Measurements from ENCODE around the gene COPZ2. TPM values are rescaled to one million over a fixed set of nuclear protein-coding genes. Genes with fewer than 3 reads are reported as not detected.

COPZ2 gene
- total RNA-seq, 1 experiment from 2014 or later: not detected

DNA sequence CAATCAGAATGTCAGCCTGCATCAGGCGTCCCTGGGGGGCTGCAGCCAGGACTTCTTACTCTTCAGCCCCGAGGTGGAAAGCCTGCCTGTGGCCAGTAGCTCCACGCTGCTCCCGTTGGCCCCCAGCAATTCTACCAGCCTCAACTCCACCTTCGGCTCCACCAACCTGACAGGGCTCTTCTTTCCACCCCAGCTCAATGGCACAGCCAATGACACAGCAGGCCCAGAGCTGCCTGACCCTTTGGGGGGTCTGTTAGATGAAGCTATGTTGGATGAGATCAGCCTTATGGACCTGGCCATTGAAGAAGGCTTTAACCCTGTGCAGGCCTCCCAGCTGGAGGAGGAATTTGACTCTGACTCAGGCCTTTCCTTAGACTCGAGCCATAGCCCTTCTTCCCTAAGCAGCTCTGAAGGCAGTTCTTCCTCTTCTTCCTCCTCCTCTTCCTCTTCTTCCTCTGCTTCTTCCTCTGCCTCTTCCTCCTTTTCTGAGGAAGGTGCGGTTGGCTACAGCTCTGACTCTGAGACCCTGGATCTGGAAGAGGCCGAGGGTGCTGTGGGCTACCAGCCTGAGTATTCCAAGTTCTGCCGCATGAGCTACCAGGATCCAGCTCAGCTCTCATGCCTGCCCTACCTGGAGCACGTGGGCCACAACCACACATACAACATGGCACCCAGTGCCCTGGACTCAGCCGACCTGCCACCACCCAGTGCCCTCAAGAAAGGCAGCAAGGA lies 21.0 kb upstream of the COPZ2 start:
- no peak for DNase-seq (ENCODE audit: low read depth)
- in situ Hi-C loops (cut with HindIII; ENCODE audit: low pct_unique_long_range_greater_than_20kb, low sequenced_read_pairs): no loop called here

DNA sequence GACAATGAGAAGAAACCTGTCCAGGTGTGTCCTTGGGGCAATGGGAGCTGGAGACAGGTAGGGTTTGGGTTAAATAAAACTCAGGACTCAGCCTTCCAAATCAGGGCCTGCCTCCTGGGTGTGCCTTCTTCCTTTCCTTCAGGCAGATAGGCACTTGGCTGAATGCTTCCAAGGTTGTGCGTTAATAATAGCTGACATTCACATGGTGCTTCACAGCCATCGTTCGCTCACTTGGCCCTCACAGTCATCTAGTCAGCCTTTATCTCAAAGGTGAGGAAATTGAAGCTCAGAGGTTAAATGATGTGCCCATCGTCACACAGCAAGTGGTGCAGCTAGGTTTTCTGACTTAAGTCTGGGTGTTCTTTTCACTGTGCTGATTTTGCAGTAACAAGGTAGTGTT lies 20.0 kb upstream of the COPZ2 start:
- DNase-seq (ENCODE audit: low read depth): no peak
- in situ Hi-C loops (cut with HindIII; ENCODE audit: low pct_unique_long_range_greater_than_20kb, low sequenced_read_pairs): no loop called here

DNA sequence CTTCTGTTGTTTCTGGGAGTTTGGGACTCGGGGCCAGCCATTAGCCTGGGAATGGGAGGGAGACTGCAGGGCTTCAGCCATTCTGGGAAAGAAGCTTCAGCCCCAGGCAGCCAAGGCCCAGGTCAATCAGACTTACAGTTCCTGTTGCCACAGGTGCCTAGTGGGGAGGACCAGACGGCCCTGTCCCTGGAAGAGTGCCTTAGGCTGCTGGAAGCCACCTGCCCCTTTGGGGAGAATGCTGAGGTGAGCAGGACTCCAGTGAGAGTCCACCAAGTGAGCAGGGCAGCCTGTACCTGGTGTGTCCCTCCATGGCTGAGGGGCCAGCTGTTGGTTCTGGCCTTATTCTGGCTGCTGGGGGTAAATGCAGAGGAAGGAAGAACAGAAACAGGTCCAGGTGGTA lies 19.3 kb upstream of the COPZ2 start:
- no peak for DNase-seq (ENCODE audit: low read depth)
- in situ Hi-C loops (cut with HindIII; ENCODE audit: low pct_unique_long_range_greater_than_20kb, low sequenced_read_pairs): no loop called here

DNA sequence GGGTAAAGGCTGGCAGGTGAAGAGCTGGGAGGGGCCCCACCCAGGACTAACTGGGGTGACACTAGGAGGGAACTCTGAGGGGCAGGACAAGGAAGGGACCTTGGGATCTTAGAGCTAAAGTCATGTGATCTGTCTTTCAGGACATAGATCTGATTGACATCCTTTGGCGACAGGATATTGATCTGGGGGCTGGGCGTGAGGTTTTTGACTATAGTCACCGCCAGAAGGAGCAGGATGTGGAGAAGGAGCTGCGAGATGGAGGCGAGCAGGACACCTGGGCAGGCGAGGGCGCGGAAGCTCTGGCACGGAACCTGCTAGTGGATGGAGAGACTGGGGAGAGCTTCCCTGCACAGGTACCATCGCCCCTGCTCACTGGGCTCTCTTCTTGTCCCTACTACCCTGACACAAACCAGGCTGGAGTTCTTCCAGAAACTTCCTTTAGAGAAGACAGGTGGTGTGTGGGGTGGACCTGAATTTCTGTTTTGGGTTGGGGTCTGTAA lies 18.7 kb upstream of the COPZ2 start:
- in situ Hi-C loops (cut with HindIII; ENCODE audit: low pct_unique_long_range_greater_than_20kb, low sequenced_read_pairs): no loop called here
- DNase-seq (ENCODE audit: low read depth): no peak

DNA sequence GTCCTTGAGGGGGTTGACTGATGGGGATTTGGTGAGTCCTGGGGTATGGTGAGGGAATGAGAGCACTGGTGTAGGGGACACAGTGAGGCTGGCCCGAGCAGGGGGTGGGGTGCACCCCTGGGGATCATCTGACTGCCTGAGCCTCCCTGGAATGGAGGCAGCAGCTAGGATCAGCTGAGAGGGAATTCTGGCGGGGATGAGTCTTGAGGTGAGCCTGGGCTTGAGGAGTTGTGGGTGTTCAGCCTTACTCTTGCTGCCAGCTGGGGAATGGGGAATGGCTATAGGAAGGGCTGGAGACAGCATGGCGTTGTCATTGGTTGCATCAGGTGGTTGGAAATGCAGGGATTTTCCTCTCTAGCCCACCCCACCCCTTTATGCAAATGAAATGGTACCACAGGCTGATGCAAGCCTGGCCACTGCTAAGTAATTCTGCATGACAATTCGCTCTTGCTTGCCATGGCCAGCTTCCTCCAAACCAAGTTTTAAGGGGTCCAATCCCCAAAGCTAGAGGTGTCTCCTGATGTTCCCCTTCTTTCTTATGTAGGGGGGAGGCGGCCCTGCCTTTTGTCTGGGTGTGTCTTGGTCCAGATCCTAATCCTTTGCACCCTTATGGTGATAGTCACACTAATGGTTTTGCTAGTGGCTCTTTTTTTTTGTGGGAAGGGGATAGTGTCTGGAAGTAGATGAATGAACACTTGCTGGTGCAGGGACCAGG lies 18.1 kb upstream of the COPZ2 start:
- DNase-seq (ENCODE audit: low read depth): peak; percentile 80
- in situ Hi-C loops (cut with HindIII; ENCODE audit: low pct_unique_long_range_greater_than_20kb, low sequenced_read_pairs): no loop called here

DNA sequence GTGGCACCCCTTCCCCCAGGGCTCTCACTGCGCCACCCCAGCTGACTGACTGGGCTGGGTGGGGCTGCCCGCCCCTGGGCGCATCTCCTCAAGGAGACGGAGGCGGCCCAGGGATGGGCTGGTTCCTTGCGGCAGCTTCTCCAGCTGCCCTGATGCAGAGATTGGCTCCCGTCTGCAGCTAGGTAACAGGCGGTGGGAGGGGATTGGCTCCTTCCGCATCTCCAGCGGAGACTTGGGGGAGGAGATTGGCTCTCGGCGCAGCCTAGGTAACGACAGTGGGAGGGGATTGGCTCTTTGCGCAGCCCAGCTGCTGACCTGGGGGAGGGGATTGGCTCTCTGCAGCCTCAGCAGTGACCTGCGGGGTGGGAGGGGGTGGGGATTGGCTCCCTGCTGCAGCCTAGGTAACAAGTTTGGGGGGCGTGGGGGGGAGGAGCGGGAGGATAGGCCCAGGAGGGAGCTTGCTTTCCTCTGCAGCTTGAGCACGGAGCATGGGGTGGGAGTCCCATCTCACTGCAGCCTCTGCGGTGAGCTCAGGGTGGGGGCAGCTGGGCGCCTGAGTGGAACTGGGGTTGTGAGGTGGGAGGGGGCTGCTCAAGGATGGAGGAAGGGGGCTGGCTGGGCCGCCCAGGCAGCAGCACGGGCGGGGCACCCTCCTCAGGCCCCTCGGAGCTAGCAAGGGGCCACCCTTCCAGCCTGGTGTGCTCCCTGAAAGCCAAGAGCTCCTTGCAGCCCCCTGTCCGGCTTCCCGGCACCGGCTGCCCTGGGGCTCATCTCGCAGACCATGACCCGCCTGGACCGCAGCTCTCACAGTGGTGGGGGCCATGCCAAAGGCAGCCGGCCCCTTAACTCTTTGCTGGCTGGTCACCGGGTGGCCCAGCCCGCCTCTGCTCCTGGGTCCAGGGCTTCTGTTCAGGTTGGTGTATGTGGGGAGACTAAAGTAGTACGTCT lies 16.9 kb upstream of the COPZ2 start:
- in situ Hi-C loops (cut with HindIII; ENCODE audit: low pct_unique_long_range_greater_than_20kb, low sequenced_read_pairs): no loop called here

DNA sequence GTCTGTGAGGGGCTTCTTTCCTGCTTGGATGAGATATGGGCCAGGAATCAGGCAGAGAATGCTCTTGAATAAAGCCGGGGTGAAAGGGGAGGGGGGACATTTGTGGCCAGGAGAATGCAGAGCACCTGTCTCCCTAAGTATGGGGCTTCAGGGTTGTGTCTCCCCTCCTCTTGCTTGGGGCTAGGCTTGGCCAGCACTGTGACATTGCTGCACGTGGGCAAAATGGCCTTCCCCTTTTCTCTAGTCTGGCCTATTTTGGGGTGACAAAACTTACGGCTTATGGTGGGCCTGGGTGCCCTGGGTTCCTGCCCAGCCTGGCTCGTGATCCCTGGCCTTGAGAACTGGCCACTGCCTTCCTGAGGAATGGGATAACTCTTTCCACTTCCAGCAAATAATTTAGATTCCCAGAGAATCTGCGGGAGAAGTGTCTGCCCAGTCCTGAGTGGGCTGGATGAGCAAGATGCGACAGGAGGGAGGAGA lies 16.2 kb upstream of the COPZ2 start:
- in situ Hi-C loops (cut with HindIII; ENCODE audit: low pct_unique_long_range_greater_than_20kb, low sequenced_read_pairs): no loop called here
- DNase-seq (ENCODE audit: low read depth): no peak

More for the DNA sequence above, 16.9 kb upstream of the COPZ2 start:
- peak; percentile 96 for DNase-seq (ENCODE audit: low read depth)

DNA sequence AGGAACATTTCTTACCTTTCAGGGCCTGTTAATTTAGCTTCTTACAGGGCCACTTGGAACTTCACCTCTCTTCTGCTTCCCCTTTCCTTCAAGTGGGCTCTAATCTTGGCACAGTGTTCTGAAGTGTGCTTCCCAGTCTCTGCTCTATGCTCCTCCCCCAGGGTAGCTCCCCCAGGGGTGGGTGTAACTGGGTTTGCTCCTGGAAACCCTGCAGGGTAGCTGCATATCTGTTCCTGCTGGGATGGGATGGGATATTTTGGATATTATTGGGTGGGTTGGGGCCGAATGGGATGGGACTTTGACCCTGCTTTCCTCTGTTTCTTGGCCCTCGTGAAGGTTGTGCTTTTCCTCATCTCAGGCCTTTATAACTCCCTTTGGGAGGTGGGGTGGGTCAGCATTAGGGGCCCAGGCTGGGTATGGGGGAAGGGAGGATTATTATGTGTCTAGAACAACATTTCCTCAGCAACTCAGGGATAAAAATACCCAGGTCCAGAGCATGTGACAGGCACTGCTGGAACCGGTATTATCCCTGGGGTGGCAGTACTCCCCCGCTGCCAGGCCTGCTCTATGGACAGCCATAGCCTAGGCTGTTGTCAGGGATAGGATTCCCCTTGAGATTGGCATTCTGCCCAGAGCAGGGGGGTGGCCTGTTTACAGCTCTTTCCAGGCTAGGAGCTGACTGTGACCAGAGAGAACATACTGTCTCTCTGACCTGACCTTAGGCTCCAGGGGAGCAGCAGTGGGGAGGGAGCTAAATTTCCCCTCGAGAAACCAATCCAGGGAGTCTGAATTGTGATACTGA lies 15.6 kb upstream of the COPZ2 start:
- in situ Hi-C loops (cut with HindIII; ENCODE audit: low pct_unique_long_range_greater_than_20kb, low sequenced_read_pairs): no loop called here
- peak; percentile 28 for DNase-seq (ENCODE audit: low read depth)

DNA sequence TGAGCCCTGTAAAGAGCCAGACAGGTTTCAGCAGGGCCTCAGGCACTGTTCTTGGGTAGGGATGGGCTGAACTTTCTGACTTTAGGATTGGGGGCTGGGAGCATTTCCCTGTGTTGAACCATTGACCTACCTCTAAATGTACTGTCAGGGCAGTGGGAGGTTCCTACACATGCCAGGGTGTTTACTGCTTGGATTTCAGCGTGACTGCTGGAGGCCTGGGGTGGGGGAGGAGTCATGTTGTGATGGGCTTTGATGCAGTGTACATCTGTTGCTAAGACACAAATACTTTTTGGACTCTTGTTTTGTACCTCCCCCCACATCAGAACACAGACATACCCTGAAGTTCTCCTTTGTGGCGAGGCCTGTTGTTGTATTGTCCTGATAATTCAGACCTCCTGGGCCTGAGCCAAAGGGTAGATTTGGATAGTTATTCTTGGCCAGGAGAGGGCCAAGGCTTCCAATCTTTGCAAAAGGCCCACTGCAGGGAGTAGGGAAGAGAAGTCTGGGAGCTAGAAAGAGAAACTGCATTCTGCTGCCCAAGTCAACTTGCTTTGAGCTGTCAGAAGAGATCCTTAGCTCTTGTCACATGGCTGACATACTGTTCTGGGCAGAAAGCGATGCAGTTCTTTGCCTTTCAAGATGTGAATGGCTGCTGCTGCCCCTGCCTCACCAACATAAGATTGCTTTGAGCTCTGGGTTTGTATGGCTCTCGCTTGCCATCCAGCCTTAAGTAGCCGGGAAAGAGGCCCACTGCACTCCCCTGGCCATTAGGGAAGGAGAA lies 14.3 kb upstream of the COPZ2 start:
- in situ Hi-C loops (cut with HindIII; ENCODE audit: low pct_unique_long_range_greater_than_20kb, low sequenced_read_pairs): no loop called here
- peak; percentile 30 for DNase-seq (ENCODE audit: low read depth)

DNA sequence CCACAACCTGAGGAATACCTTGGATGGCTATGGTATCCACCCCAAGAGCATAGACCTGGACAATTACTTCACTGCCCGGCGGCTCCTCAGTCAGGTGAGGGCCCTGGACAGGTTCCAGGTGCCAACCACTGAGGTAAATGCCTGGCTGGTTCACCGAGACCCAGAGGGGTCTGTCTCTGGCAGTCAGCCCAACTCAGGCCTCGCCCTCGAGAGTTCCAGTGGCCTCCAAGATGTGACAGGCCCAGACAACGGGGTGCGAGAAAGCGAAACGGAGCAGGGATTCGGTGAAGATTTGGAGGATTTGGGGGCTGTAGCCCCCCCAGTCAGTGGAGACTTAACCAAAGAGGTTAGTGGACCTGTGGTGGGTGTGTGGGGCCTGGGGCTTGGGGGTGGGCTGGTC lies 13.7 kb upstream of the COPZ2 start:
- in situ Hi-C loops (cut with HindIII; ENCODE audit: low pct_unique_long_range_greater_than_20kb, low sequenced_read_pairs): no loop called here

DNA sequence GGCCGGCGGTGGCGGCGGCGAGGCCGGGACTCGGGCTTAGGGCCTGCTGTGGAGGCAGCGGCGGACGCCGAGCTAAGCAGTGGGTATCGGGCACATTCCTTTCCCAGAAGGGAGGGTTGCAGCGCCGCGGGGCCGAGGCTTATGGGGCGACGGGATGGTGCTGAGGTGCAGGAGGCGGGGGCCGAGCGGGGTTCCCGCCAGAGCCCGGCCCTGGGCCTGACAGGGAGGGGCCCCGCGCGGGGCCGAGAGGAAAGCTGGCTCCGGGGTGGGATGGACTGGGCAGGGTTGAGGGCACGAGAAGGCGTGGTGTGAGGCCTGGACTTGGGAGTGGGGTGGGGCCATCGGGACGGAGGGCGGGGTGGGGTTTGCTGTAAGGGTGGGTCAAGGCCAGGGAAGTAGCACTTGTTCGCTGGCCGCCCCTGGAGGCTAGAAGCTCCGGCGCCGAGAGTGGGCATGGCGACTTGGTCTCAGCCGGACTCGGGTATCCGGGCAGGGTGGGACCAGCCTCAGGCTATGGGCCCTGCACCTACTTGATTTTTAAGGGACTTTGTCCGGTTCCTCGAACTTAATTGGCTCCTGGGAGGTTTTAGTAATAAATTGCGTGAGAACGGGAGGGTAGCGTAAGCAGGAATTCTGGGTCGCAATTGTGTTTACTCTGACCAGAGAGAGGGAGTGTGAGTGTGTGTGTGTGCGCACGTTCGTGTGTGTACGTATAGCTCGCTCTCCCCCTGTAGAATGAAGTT lies 11.0 kb upstream of the COPZ2 start:
- DNase-seq (ENCODE audit: low read depth): peak; percentile 93
- in situ Hi-C loops (cut with HindIII; ENCODE audit: low pct_unique_long_range_greater_than_20kb, low sequenced_read_pairs): no loop called here

More for the DNA sequence above, 13.7 kb upstream of the COPZ2 start:
- no peak for DNase-seq (ENCODE audit: low read depth)

DNA sequence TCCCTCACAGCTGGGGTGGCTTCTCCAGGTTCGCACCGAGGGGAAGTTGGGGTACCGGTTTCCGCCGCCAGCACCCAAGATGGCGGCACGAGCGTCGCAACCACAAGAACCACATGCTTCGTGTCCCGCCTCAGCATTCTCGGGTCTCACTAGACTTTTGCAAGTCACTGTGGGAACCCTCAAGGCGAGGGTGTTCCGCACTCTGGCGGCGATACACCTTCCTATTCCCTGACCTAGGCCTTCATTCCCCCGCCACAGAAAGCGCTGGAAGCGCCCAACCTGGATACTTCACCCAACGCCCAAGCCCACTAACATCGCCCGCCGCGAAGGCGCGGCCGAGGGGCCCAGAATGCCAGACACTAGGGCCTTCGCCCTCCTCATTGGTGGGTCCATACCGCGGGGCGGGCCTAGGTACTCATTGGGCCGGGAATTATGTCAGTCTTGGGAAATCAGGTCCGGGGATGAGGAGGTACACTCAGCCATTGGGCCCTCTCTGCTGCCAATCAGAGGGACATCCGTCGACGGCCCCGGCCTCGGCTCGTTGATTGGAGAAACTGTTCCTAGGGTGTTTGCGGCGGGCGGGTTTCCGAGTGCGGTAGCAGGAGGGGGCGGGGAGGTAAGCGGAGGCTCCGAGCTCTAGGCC lies 10.3 kb upstream of the COPZ2 start, which contains the start of gene NFE2L1:
TSS of gene NFE2L1 (plus strand) at position 619 of the 643 bp plus-strand sequence. CDS start 2,760 bp downstream, outside the sequence.
- peak; percentile 99 for DNase-seq (ENCODE audit: low read depth)
- in situ Hi-C loops (cut with HindIII; ENCODE audit: low pct_unique_long_range_greater_than_20kb, low sequenced_read_pairs): no loop called here

DNA sequence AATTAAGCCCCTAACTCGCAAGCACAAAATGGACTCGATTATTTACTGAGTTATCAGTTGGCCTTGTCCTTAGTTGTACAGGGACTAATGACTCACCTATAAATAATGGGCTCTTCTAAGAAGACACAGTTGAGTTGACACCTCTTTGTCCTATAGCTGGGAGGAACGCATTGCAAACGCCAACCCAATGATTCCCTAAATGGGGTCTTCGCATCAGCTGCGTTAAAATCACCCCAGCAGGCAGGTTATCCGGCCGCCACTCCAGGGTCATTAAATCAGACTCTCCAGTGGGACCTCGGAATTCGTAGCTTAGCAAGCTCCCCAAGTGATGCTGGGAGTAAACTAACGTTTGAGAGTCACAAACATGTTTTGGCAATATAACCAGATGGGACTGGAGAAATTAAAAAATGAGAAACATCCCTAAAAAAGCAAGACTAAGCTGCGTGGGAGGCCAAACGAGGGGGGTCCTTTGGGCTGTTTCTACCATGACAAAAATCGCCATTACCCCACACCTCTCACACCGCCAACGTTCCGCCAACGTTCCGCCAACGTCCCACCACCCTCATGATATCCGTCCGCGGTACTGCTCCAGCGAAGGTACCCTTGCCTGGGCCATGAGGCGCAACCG lies 9.6 kb upstream of the COPZ2 start:
- DNase-seq (ENCODE audit: low read depth): no peak
- in situ Hi-C loops (cut with HindIII; ENCODE audit: low pct_unique_long_range_greater_than_20kb, low sequenced_read_pairs): no loop called here

DNA sequence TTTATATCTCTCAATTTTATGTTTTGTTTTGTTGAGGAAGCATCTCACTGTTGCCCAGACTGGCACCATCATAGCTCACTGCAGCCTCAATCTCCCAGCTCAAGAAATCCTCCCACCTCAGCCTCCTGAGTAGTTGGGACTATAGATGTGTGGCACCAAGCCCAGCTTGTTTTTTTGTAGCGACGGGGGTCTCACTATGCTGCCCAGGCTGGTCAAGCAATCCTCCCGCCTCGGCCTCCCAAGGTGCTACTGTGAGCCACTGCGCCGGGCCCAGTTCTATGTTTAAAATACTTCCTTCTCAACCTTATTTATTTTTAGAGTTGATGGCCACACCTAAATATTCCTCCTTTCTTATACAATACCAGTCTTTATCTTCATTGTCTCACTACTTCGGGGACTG lies 8.7 kb upstream of the COPZ2 start:
- in situ Hi-C loops (cut with HindIII; ENCODE audit: low pct_unique_long_range_greater_than_20kb, low sequenced_read_pairs): no loop called here
- no peak for DNase-seq (ENCODE audit: low read depth)

DNA sequence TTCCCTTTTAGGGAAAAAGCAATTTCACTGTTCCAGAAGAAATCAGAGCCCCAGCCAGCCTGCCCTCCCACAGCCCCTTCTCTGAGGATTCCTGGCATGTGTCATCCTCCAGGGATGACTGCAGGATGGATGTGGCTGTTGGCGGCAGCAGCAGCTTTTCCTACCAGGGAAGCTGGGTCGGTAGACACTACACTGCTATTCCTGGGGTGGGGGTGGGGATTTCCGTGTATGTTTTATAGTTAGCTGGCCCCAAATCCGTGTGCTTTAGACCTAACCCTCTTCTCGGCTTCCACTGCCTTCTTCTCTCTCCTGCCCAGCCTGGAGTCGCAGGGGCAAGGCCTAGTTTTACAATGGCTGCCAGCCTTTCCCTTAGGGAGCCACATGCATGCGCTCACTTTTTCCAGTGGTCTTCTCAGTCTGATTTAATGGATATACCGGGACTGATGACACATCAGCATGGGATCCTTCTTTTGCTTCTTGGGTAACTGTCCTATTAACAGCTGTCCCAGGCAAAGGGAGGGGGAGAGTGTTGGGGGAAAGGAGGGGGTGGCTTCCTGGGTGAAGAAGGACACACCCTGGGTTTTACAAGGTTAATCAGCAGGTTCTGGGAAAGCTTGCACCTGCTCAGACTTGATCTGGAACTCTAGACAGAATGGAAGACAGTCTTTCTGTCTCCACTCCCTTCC lies 7.9 kb upstream of the COPZ2 start:
- in situ Hi-C loops (cut with HindIII; ENCODE audit: low pct_unique_long_range_greater_than_20kb, low sequenced_read_pairs): no loop called here
- DNase-seq (ENCODE audit: low read depth): peak; percentile 25
